HG02571 (cell line): Measurements from ENCODE around the gene EPHB1.

Source experiments
- ATAC-seq: cut with Tn5 transposase; IDR thresholded peaks from one replicate; pipeline ENCODE4 v1.9.1; 2021; ENCODE audit warnings: mild to moderate bottlenecking, moderate library complexity; ENCODE audit not compliant: unreplicated experiment

Gene EPHB1

GRCh38 chr3:135175728-135176277, 380.7 kb downstream of the EPHB1 start:
- ATAC-seq = no peak

- no peak for ATAC-seq
Measured at GRCh38 chr3:135176881-135177280, 381.8 kb downstream of the EPHB1 start.

GRCh38 chr3:135178566-135178965, 383.5 kb downstream of the EPHB1 start:
- no peak for ATAC-seq

- no peak for ATAC-seq
Measured at GRCh38 chr3:135181408-135181807, 386.3 kb downstream of the EPHB1 start.

GRCh38 chr3:135182364-135182998, 387.4 kb downstream of the EPHB1 start:
- no peak for ATAC-seq

- no peak for ATAC-seq
Measured at GRCh38 chr3:135190658-135191057, 395.6 kb downstream of the EPHB1 start.

- ATAC-seq = no peak
Measured at GRCh38 chr3:135191708-135192107, 396.6 kb downstream of the EPHB1 start.

- no peak for ATAC-seq
Measured at GRCh38 chr3:135192929-135193328, 397.9 kb downstream of the EPHB1 start.

GRCh38 chr3:135197246-135197645, 402.2 kb downstream of the EPHB1 start:
- no peak for ATAC-seq

- ATAC-seq = no peak
Measured at GRCh38 chr3:135197856-135198255, 402.8 kb downstream of the EPHB1 start.

GRCh38 chr3:135199137-135199536, 404.1 kb downstream of the EPHB1 start:
- ATAC-seq = no peak

- no peak for ATAC-seq
Measured at GRCh38 chr3:135203026-135203425, 408.0 kb downstream of the EPHB1 start.

- no peak for ATAC-seq
Measured at GRCh38 chr3:135213213-135213612, 418.2 kb downstream of the EPHB1 start.

GRCh38 chr3:135213822-135214221, 418.8 kb downstream of the EPHB1 start:
- ATAC-seq = no peak

- ATAC-seq = no peak
Measured at GRCh38 chr3:135214400-135214799, 419.3 kb downstream of the EPHB1 start.

- ATAC-seq = no peak
Measured at GRCh38 chr3:135215516-135215915, 420.5 kb downstream of the EPHB1 start.

- ATAC-seq = no peak
Measured at GRCh38 chr3:135216659-135217058, 421.6 kb downstream of the EPHB1 start.

GRCh38 chr3:135217730-135218129, 422.7 kb downstream of the EPHB1 start:
- ATAC-seq = no peak

GRCh38 chr3:135218304-135218703, 423.2 kb downstream of the EPHB1 start:
- ATAC-seq = no peak

GRCh38 chr3:135218782-135219181, 423.7 kb downstream of the EPHB1 start:
- no peak for ATAC-seq

GRCh38 chr3:135224815-135225362, 429.8 kb downstream of the EPHB1 start:
- no peak for ATAC-seq

GRCh38 chr3:135226057-135226456, 431.0 kb downstream of the EPHB1 start:
- peak; percentile 50 for ATAC-seq

GRCh38 chr3:135228201-135228600, 433.1 kb downstream of the EPHB1 start:
- no peak for ATAC-seq
